Middle frontal gyrus (tissue), 1 donor: ENCODE measurements around the gene NPNT.

Source experiments
- DNase-seq: peaks from one replicate; pipeline ENCODE4 v3.0.0-alpha.2; 2015; ENCODE audit warnings: low spot score; ENCODE audit errors: extremely low spot score

The NPNT gene

DNA sequence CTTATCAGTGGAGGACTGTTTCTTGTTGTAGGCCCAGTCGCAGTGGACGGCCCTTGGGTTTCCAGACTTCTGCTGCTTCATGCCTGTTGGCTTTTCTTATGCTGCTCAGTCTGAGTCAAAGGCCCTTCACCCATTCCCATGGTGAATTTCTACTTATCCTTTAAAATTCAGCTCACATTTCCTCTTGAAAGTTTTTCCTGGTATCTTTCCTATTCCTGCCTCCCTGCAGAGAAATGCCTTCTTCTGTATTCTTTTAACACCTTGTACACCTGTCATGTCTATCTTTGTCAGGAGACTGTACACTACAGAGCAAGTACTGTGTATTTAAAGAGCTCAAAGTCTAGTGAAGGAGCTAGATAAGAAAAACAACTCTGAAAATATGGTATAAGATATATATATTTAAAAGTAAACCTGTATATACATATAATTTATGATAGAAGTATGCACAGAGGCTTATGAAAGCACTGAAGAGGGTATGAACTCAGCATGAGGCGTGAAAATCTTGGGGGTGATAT, 22.0 kb downstream of the NPNT start:
- DNase-seq, result no peak

GRCh38 chr4:105921301-105921700, 26.0 kb downstream of the NPNT start:
- no peak for DNase-seq

DNA sequence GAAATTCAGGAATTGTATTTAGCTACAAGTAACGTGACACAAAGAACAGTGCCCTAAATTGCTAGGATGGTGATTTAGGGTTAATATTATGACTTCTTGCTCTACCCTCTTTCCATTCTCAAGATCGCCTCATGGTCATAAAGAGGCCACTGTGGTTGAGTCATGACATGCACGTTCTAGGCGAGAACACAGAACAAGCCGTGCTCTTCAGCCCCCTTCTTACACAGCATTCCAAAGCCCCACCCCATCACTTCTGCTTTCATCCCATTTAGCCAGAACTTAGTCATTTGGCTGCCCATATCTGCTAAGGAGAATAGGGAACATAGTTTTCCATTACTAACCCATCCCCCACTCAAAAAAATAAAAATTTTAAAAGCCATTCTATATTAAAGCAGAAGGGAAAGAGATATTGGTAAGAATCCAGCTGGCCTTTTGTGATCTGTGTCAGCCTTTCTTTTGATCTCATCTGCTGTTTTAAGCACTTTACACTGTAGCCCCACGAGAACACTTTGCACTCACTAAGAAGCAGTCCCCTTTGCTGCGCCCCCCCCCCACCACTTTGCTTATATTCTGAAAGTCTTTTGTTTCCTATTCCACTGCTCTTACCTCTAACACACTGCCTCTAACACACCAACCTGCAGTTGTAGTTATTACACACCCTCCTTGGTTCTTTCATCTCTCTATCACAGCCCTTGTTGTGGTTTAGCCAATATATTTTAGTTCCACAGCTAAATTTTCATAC, 28.4 kb downstream of the NPNT start:
- no peak for DNase-seq

DNA sequence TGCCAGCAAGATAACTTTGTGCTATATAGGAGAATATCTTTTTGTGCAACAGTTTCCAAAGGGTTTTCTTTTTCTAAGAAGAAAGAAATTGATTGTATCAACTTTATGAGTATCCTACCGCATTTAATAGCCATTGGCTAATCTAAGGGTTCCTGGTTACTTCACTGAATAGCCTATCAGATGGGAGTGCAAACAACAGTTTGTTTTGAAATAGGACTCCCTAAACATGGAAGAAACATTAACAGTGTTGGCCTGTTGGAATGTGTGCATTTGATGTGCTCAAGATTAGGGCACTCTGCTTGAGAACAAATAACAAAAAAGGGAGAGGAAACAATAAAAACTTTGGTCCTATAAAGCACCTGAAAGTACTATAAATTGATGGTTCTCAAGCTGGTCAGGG, 29.1 kb downstream of the NPNT start:
- no peak for DNase-seq

GRCh38 chr4:105930698-105931097, 35.4 kb downstream of the NPNT start:
- no peak for DNase-seq

DNA sequence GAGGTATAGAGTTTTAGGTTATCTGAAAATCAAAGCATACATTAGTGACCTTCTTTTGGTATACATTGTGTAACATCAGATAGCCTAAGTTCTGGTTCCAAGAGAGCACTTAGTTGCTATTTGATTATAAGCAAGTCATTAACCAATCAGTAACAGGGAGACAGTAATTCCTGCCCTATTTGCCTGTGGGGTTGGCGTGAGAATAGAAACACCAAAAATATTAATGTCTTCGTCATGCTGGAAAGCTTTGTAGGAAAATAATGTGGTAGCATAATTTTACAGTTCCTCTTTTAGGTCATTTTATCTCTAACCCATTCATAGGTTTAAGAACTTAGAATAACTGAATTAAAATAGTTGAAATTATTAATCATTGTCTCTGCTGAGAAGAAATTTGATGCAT, 37.8 kb downstream of the NPNT start:
- DNase-seq, result no peak

GRCh38 chr4:105934386-105934785, 39.1 kb downstream of the NPNT start:
- no peak for DNase-seq

GRCh38 chr4:105936901-105937300, 41.6 kb downstream of the NPNT start:
- DNase-seq, result no peak

DNA sequence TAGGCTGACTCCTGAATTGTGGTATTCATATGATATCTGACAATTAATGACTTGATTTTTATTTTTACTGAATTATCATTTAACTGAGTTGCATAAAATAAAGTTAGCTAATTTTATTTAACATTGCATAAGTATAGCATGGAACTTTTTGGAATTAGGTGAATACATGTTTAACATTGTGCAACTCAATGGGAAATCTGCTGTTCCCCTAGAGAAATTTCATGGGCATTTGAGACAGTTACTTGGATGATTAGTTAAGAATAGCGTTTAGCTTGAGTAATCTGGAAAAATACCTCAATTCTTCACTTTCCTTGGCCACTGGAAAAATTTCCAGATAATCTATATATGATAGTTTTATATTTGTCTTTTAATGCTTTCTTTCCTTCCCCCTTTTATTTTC, 42.5 kb downstream of the NPNT start:
- no peak for DNase-seq

DNA sequence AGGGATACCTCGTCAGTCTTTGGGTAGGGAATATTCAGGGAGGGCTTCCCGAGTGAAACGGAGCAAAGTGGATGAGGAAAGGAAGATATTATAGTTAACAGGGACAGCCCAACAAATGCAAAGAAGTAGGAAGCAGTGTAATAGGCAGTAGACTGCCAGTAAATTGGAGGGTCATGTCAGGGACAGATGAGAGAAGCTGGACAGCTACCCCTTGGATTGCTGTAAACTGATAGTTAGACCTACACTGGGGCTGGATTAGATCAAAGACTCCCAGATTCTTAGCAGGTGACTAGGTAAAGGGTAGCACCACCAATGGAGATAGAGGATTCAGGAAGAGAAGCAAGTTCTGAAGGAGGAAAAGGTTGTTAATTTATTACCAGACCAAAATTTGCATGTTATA, 48.0 kb downstream of the NPNT start:
- no peak for DNase-seq

DNA sequence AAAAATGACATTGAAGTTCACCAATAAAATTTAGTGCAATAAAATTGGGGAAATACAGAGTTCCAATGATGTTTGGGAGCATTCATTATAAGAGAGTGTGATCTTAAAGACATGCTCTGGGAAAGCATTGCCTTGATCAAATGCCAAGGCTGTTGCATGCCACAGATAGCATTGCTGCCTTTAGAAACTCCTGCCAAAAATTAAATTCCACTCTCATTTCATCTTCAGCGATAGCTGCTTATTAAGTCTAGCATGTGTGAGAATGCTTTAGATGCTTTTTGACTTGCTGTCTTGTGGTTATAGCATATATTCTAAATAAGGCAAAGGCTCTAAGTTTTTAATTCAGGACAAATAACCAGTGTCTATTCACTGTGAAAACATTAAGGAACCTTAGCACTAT, 49.3 kb downstream of the NPNT start:
- DNase-seq, result no peak

GRCh38 chr4:105946771-105947170, 51.5 kb downstream of the NPNT start:
- DNase-seq, result no peak

GRCh38 chr4:105950701-105951100, 55.4 kb downstream of the NPNT start:
- no peak for DNase-seq

- no peak for DNase-seq
Measured at GRCh38 chr4:105951198-105951597, 55.9 kb downstream of the NPNT start.

DNA sequence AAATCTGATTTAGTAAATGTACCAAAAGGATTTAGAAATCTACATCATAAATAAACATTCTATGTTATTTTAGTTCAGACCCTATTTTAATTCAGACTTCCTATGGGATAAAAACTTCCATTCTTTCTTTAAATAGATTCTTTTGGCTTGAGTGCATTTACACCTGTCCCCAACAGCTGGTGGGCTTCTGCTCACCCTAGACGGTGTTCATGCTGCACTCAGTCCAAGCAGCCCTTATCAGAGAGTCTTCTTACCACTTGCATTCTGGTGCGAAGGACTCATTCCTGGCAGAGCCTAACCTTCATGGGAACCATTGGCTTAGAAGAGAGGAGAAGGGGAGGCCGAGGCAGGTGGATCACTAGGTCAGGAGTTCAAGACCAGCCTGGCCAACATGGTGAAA, 57.3 kb downstream of the NPNT start:
- no peak for DNase-seq

DNA sequence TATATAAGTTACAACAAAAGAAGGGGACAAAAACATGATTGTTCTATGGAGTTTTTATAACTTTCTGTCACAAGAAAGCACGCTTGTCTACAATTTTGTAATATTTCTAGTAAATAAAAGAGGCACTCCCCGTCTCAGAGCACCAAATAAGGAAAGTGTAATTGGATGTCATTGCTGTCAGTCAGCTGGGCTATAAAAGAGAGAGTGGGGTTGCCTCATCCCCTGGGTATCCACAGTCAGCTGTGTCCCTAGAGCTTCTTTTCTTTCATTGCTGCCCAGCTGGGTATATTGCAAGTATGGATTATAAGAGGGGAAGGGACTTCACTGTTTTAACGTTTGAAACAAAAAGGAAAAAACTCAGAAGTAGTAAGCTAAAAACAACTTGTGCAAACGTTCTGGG, 61.3 kb downstream of the NPNT start:
- DNase-seq, result no peak

DNA sequence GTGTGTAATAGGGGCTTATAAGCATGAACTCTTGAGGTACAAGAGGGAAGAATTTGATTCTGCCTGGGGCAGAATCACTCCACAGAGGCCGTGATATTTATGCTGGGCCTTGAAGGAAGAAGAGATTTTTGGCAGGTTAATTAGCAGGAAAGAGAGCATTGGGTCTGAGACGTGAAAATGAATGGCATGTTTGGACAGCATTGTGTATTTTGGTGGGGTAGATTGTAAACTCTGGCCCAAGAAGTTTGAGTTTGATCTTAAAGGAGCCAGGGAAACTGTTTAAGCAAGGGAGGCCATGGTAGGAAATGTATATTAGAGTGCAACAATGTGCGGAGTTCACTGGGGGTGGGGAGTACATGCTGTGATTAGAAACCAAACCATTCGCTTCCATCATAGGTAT, 62.4 kb downstream of the NPNT start:
- DNase-seq, result no peak

GRCh38 chr4:105963461-105964400, 68.5 kb downstream of the NPNT start:
- DNase-seq, result no peak

- no peak for DNase-seq
Measured at GRCh38 chr4:105965183-105965800, 70.0 kb downstream of the NPNT start.

- no peak for DNase-seq
Measured at GRCh38 chr4:105966051-105966450, 70.8 kb downstream of the NPNT start.

DNA sequence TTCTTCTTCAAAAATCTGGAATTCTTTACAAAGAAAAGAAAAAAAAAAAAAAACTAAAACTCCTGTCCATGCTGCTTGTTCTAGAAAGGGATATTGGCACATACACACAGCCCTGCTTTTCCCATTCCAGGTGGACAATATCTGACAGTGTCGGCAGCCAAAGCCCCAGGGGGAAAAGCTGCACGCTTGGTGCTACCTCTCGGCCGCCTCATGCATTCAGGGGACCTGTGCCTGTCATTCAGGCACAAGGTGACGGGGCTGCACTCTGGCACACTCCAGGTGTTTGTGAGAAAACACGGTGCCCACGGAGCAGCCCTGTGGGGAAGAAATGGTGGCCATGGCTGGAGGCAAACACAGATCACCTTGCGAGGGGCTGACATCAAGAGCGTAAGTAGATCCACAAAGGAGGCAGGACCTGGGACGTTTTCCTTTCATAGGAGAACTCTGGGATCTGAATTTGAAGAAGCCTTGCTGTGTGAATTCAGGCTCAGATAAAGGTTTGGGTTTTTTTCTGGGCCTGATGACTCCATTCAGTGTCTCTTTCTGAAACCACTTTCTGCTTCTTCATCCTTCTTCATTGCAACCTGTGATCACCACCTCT, 71.9 kb downstream of the NPNT start:
- no peak for DNase-seq

DNA sequence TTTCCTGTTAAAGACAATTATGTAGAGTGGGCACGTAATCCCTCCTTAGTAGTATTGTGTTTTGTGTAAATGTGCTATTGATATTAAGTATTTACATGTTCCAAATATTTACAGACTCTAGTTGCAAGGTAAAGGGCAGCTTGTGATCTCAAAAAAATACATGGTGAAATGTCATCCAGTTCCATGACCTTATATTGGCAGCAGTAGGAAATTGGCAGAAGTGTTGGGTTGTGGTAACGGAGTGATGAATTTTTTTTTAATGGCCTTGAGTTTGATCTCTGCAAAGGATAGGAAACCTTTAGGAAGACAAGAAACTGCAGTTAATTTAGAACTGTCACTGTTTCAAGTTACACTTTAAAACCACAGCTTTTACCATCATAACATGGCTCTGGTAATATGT, 74.3 kb downstream of the NPNT start:
- DNase-seq, result no peak
